Measurements from ENCODE around the gene ARHGAP26. TPM values are rescaled to one million over a fixed set of nuclear protein-coding genes. Genes with fewer than 3 reads are reported as not detected.
A peak's percentile ranks its signal among the peaks of the same experiment; 100 is the strongest.

Gene ARHGAP26
- polyA plus RNA-seq, 4 donors = 7.6 to 31.7 (median 11.5) TPM

DNA sequence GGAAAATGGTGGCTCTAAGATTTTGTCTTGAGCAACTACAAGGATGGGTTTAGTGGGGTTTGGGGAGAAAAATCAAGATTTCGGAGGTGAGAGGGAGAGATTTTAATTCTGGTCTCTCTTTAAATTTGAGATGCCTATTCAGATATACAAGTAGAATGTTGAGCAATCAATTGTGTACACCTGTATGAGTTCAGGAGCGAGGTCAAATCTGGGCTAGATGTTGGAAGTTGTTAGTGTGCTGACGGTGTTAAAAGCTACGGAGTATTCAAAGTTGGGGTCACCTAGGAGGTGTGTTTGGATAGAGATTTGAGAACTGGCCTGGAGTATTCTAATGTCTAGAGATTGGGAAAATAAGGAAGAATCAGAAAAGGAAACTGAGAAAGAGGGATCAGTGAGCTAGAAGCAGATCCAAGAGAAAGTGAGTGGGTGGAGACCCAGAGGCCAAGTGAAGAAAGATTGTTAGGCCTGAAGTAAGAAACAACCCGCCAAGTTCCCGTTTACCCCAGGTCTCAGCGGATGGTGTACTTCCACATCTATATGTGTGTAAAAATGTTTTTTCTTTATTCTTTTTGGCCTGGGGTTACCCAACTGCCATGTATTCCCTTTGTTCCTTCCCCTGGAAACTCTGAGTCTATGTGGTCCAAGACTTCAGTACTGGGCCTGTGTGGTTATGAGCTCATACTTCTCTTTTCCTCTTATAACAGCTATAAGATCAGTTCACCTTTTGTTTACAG, 11.9 kb upstream of the ARHGAP26 start:
- Histone ChIP-seq H3K4me3 (ENCODE audit: low read depth in 1 of 3, low read length in 3 of 3) (no peak overlapping the region), H3K27me3 (ENCODE audit: control insufficient read depth in 3 of 3, insufficient read depth in 3 of 3, low read length in 3 of 3) (no peaks in the 10 kb centered on the region), H3K36me3 (ENCODE audit: control insufficient read depth in 3 of 3, insufficient read depth in 2 of 3, low read depth in 1 of 3, low read length in 3 of 3) (no peaks in the 10 kb centered on the region), H3K4me1 (ENCODE audit: control insufficient read depth in 3 of 3, insufficient read depth in 2 of 3, low read depth in 1 of 3, low read length in 2 of 3) (no peaks in the 10 kb centered on the region), H3K27ac (ENCODE audit: low read depth in 1 of 3, low read length in 2 of 3) (no peak overlapping the region), H3K9me3 (ENCODE audit: control insufficient read depth in 2 of 2, insufficient read depth in 1 of 2, low read depth in 1 of 2, low read length in 1 of 2) (no peaks in the 10 kb centered on the region)
- DNase-seq (no peak), FAIRE-seq (no peak)
- 91 to 94% (median 91%) methylated on average over 7 of the region's 7 CpGs for WGBS, 3 donors

DNA sequence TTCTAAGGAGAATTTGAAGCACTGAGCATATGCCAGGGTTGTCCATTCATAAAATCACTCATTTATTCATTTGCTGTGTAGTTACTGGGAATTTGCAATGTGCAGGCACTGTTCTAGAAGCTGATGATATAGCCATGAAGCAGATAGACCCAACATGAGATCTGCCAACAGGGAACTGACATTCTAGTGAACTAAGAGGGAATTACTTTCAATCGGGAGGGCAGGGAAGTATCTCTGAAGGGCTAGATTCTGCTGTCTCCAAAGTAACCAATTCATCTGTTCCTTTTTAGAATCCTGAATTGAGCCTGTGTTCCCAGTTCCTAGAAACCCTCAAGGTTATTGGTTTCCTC, 11.4 kb upstream of the ARHGAP26 start:
- Histone ChIP-seq H3K4me3 (ENCODE audit: low read depth in 1 of 3, low read length in 3 of 3) (no peak overlapping the region), H3K27ac (ENCODE audit: low read depth in 1 of 3, low read length in 2 of 3) (no peak overlapping the region), H3K27me3 (ENCODE audit: control insufficient read depth in 3 of 3, insufficient read depth in 3 of 3, low read length in 3 of 3) (no peaks in the 10 kb centered on the region), H3K9me3 (ENCODE audit: control insufficient read depth in 2 of 2, insufficient read depth in 1 of 2, low read depth in 1 of 2, low read length in 1 of 2) (peaks cover 0 to 2% of the 10 kb centered on the region in 2 donors), H3K4me1 (ENCODE audit: control insufficient read depth in 3 of 3, insufficient read depth in 2 of 3, low read depth in 1 of 3, low read length in 2 of 3) (no peaks in the 10 kb centered on the region), H3K36me3 (ENCODE audit: control insufficient read depth in 3 of 3, insufficient read depth in 2 of 3, low read depth in 1 of 3, low read length in 3 of 3) (no peaks in the 10 kb centered on the region)
- DNase-seq (no peak), FAIRE-seq (no peak)
- 77 to 94% (median 86%) methylated on average over 1 of the region's 1 CpG for WGBS, 3 donors

DNA sequence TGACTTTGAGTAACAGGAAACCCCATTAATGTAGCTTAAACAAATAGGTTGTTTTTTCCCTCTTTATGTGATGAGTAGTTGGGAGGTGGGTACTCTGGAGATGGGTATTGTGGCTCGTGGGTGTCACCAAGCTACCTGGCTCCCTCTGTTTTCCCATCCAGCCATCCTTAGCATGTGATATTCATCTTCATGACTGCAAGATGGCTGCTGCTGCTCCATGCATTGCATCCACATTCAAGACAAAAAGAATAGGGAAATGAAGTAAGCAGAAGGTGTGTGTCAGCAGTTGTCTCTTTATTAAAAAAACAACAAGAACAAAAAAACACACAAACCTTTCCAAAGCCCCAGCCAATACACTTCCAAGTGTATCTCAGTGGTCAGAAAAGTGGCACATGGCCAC, 6.5 kb upstream of the ARHGAP26 start:
- 81 to 86% (median 82%) methylated on average over 1 of the region's 1 CpG for WGBS, 3 donors
- FAIRE-seq (no peak), DNase-seq (no peak)
- no peak overlapping the region for H3K4me3 ChIP-seq (ENCODE audit: low read depth in 1 of 3, low read length in 3 of 3)
- no peaks in the 10 kb centered on the region for H3K27me3 ChIP-seq (ENCODE audit: control insufficient read depth in 3 of 3, insufficient read depth in 3 of 3, low read length in 3 of 3)
- H3K36me3 ChIP-seq (ENCODE audit: control insufficient read depth in 3 of 3, insufficient read depth in 2 of 3, low read depth in 1 of 3, low read length in 3 of 3) = no peaks in the 10 kb centered on the region
- H3K4me1 ChIP-seq (ENCODE audit: control insufficient read depth in 3 of 3, insufficient read depth in 2 of 3, low read depth in 1 of 3, low read length in 2 of 3) = peaks cover 0 to 3% (median 0%) of the 10 kb centered on the region in 3 donors
- no peak overlapping the region for H3K27ac ChIP-seq (ENCODE audit: low read depth in 1 of 3, low read length in 2 of 3)
- H3K9me3 ChIP-seq (ENCODE audit: control insufficient read depth in 2 of 2, insufficient read depth in 1 of 2, low read depth in 1 of 2, low read length in 1 of 2) = peaks cover 0 to 2% of the 10 kb centered on the region in 2 donors

DNA sequence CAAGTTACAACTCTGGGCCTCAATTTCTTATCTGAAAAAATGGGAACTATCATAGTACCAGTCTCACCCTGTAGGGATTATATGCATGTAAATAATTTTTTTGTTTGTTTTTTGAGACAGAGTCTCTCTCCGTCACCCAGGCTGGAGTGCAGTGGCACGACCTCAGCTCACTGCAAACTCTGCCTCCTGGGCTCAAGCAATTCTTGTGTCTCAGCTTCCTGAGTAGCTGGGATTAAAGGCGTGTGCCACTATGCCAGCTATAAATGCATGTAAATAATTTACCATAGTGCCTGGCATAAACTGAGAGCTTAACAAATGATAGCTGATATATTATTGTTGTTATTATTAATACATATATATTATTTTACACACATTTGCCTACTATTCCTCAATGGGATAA, 3.0 kb upstream of the ARHGAP26 start:
- DNase-seq (peak in 1 of 2 donors; percentile 74), FAIRE-seq (no peak)
- H3K9me3 ChIP-seq (ENCODE audit: control insufficient read depth in 2 of 2, insufficient read depth in 1 of 2, low read depth in 1 of 2, low read length in 1 of 2) = peaks cover 0 to 2% of the 10 kb centered on the region in 2 donors
- H3K4me3 ChIP-seq (ENCODE audit: low read depth in 1 of 3, low read length in 3 of 3) = no peak overlapping the region
- H3K27ac ChIP-seq (ENCODE audit: low read depth in 1 of 3, low read length in 2 of 3) = no peak overlapping the region
- 16 to 64% (median 36%) methylated on average over 3 of the region's 3 CpGs for WGBS, 3 donors
- H3K27me3 ChIP-seq (ENCODE audit: control insufficient read depth in 3 of 3, insufficient read depth in 3 of 3, low read length in 3 of 3) = no peaks in the 10 kb centered on the region
- no peaks in the 10 kb centered on the region for H3K36me3 ChIP-seq (ENCODE audit: control insufficient read depth in 3 of 3, insufficient read depth in 2 of 3, low read depth in 1 of 3, low read length in 3 of 3)
- H3K4me1 ChIP-seq (ENCODE audit: control insufficient read depth in 3 of 3, insufficient read depth in 2 of 3, low read depth in 1 of 3, low read length in 2 of 3) = peaks cover 2 to 16% (median 3%) of the 10 kb centered on the region in 3 donors

DNA sequence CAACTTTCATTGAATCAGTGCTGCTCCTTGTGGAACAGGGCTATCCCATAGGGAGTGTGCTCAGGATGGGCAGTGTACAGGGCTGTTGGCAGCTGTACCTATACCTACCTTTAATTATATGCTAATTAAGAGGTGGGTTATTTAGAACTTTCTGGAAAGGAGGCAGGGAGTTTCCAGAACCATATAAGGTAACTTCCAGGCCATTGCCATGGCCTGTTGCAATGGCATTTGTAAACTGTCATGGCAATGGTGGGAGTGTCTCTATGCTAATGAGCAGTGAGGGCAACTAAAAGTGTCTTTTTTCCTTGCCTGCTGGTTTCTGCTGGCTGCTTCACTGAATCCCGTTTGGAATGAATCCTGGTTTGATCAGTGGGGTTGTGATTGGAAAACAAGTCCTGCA, 2.3 kb upstream of the ARHGAP26 start:
- peaks cover 2 to 17% (median 3%) of the 10 kb centered on the region in 3 donors for H3K4me1 ChIP-seq (ENCODE audit: control insufficient read depth in 3 of 3, insufficient read depth in 2 of 3, low read depth in 1 of 3, low read length in 2 of 3)
- H3K27ac ChIP-seq (ENCODE audit: low read depth in 1 of 3, low read length in 2 of 3) = no peak overlapping the region
- FAIRE-seq (no peak), DNase-seq (no peak)
- peaks cover 0 to 2% of the 10 kb centered on the region in 2 donors for H3K9me3 ChIP-seq (ENCODE audit: control insufficient read depth in 2 of 2, insufficient read depth in 1 of 2, low read depth in 1 of 2, low read length in 1 of 2)
- H3K27me3 ChIP-seq (ENCODE audit: control insufficient read depth in 3 of 3, insufficient read depth in 3 of 3, low read length in 3 of 3) = no peaks in the 10 kb centered on the region
- 50 to 74% (median 63%) methylated on average over 1 of the region's 1 CpG for WGBS, 3 donors
- H3K36me3 ChIP-seq (ENCODE audit: control insufficient read depth in 3 of 3, insufficient read depth in 2 of 3, low read depth in 1 of 3, low read length in 3 of 3) = no peaks in the 10 kb centered on the region
- H3K4me3 ChIP-seq (ENCODE audit: low read depth in 1 of 3, low read length in 3 of 3) = no peak overlapping the region

DNA sequence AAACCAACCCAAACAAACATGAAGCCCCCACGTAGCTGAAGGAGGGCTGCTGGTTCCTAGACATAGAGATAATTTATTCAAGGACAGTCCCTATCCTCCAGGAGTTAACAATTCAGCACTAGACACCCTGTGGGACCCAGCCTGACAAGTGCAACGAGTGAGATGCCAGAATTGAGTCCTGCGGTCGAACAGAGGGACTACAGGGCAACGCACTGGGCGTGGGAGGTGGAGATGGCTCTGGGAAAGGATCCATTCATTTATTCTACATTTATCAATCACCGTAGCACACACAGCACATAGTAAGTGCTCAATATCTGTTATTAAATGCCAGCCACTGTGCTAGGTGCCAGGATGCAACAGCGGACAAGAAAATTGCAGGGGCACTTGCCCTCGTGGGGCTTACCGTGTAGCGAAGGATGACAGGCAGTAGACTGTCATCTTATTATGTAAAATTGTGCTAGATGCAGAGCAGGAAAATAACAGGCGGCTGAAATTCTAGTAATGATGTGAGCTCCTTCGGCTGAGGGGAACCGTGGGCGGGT, 855 bp upstream of the ARHGAP26 start:
- Histone ChIP-seq H3K4me3 (ENCODE audit: low read depth in 1 of 3, low read length in 3 of 3) (peak overlapping the region in 2 of 3 donors; percentile 86 to 96), H3K27ac (ENCODE audit: low read depth in 1 of 3, low read length in 2 of 3) (peak overlapping the region in 2 of 3 donors; percentile 80 to 95), H3K27me3 (ENCODE audit: control insufficient read depth in 3 of 3, insufficient read depth in 3 of 3, low read length in 3 of 3) (no peaks in the 10 kb centered on the region), H3K9me3 (ENCODE audit: control insufficient read depth in 2 of 2, insufficient read depth in 1 of 2, low read depth in 1 of 2, low read length in 1 of 2) (no peaks in the 10 kb centered on the region), H3K36me3 (ENCODE audit: control insufficient read depth in 3 of 3, insufficient read depth in 2 of 3, low read depth in 1 of 3, low read length in 3 of 3) (no peaks in the 10 kb centered on the region), H3K4me1 (ENCODE audit: control insufficient read depth in 3 of 3, insufficient read depth in 2 of 3, low read depth in 1 of 3, low read length in 2 of 3) (peaks cover 2 to 17% (median 3%) of the 10 kb centered on the region in 3 donors)
- FAIRE-seq (no peak), DNase-seq (peak in 1 of 2 donors; percentile 37)
- 3 to 10% (median 6%) methylated on average over 15 of the region's 15 CpGs for WGBS, 3 donors

DNA sequence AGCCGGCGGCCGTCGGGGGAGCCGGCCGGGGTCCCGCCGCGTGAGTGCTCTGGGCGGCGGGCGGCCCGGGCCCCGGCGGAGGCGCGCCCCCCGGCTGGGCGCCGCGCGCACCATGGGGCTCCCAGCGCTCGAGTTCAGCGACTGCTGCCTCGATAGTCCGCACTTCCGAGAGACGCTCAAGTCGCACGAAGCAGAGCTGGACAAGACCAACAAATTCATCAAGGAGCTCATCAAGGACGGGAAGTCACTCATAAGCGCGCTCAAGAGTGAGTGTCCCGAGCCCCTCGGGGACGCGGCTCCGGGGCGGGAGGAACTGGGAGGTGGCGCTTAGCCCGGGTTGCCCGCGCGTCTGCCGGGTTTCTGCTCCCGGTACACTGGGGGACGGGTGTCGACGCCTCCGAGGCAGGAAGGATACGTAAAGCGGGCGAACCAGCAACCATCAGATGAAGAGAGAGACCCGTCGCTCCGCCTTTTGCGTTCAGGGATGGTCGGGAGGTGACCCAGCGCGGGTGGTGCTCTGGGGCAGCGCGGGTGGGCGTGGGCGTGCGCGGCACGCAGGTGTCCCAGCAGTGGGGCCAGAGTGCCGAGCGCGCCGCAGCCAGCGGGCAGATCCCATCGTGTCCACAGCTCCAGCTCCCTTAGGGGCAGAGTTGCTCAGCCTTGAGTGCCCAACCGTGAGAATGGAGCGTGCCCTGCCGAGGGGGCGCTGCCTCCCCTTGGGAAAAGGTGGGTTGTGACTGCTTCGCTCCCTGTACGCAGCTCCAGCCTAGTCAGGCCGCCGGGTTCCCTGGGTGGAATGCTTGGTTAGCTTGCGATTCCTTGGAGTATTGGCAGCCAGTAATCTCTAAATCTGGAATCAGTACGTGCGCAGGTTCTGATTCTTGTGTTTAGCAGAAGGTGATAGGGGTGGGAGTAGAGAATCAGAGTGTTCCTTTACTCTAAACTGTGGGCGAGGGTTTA, 753 bp downstream of the ARHGAP26 start:
- Histone ChIP-seq H3K27me3 (ENCODE audit: control insufficient read depth in 3 of 3, insufficient read depth in 3 of 3, low read length in 3 of 3) (no peaks in the 10 kb centered on the region), H3K4me1 (ENCODE audit: control insufficient read depth in 3 of 3, insufficient read depth in 2 of 3, low read depth in 1 of 3, low read length in 2 of 3) (peaks cover 2 to 17% (median 3%) of the 10 kb centered on the region in 3 donors), H3K36me3 (ENCODE audit: control insufficient read depth in 3 of 3, insufficient read depth in 2 of 3, low read depth in 1 of 3, low read length in 3 of 3) (no peaks in the 10 kb centered on the region), H3K4me3 (ENCODE audit: low read depth in 1 of 3, low read length in 3 of 3) (peak overlapping the region; percentile 86 to 96 (median 94)), H3K9me3 (ENCODE audit: control insufficient read depth in 2 of 2, insufficient read depth in 1 of 2, low read depth in 1 of 2, low read length in 1 of 2) (no peaks in the 10 kb centered on the region), H3K27ac (ENCODE audit: low read depth in 1 of 3, low read length in 2 of 3) (peak overlapping the region; percentile 71 to 95 (median 77))
- FAIRE-seq = no peak
- peak; percentile 58 to 83 for DNase-seq
- WGBS, 3 donors = 0 to 1% (median 1%) methylated on average over 83 to 86 of the region's 86 CpGs

DNA sequence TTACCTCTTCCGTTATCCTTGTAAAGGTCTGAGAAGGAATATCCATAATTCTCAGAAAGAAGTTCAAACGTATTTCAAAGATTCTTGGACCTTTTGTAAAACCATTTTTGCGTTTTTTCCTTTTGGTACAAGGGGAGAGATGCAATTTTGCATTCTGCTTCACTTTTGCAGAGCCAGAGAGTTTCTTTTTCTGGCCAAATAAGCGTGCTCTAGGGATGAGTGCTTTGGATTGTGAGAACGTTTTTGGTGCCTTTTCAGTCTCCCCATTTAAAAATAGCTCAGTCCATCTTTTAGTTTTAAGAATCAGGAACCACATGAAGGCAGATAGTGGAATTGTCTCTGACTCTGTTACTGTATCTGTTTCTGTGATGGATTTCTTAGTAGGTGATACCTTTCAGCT, 1.5 kb downstream of the ARHGAP26 start:
- peaks cover 2 to 17% (median 3%) of the 10 kb centered on the region in 3 donors for H3K4me1 ChIP-seq (ENCODE audit: control insufficient read depth in 3 of 3, insufficient read depth in 2 of 3, low read depth in 1 of 3, low read length in 2 of 3)
- no peaks in the 10 kb centered on the region for H3K36me3 ChIP-seq (ENCODE audit: control insufficient read depth in 3 of 3, insufficient read depth in 2 of 3, low read depth in 1 of 3, low read length in 3 of 3)
- 17 to 33% (median 26%) methylated on average over 5 of the region's 5 CpGs for WGBS, 3 donors
- DNase-seq = no peak
- no peaks in the 10 kb centered on the region for H3K27me3 ChIP-seq (ENCODE audit: control insufficient read depth in 3 of 3, insufficient read depth in 3 of 3, low read length in 3 of 3)
- H3K9me3 ChIP-seq (ENCODE audit: control insufficient read depth in 2 of 2, insufficient read depth in 1 of 2, low read depth in 1 of 2, low read length in 1 of 2) = no peaks in the 10 kb centered on the region
- peak overlapping the region in 2 of 3 donors; percentile 86 to 96 for H3K4me3 ChIP-seq (ENCODE audit: low read depth in 1 of 3, low read length in 3 of 3)
- H3K27ac ChIP-seq (ENCODE audit: low read depth in 1 of 3, low read length in 2 of 3) = peak overlapping the region in 1 of 3 donors; percentile 71
- FAIRE-seq = no peak
